ENCODE results near the gene MPP2. TPM values are rescaled to one million over a fixed set of nuclear protein-coding genes. Genes with fewer than 3 reads are reported as not detected.
A peak's percentile ranks its signal among the peaks of the same experiment; 100 is the strongest.

The MPP2 gene
- total RNA-seq, 1 donor from 2014 or later, result 7.0 TPM

GRCh38 chr17:43911904-43912303, 4.6 kb upstream of the MPP2 start:
- no peak for TF ChIP-seq CTCF (IDR thresholded peaks at IDR 0.05)
- no peak overlapping the region for H3K27ac Mint-ChIP-seq (ENCODE audit: unreplicated experiment)
- H3K9me3 Mint-ChIP-seq (ENCODE audit: low read depth), result no peaks in the 10 kb centered on the region
- peaks cover 12% of the 10 kb centered on the region for H3K27me3 Mint-ChIP-seq (ENCODE audit: low read depth)
- no peaks in the 10 kb centered on the region for H3K36me3 Mint-ChIP-seq (ENCODE audit: low read depth)
- no peak overlapping the region for H3K4me3 Mint-ChIP-seq (ENCODE audit: unreplicated experiment)
- no peak for DNase-seq (ENCODE audit: low spot score)
- peaks cover 9% of the 10 kb centered on the region for H3K4me1 Mint-ChIP-seq (ENCODE audit: low read depth)

GRCh38 chr17:43909537-43910231, 2.3 kb upstream of the MPP2 start:
- H3K9me3 Mint-ChIP-seq (ENCODE audit: low read depth), result no peaks in the 10 kb centered on the region
- H3K36me3 Mint-ChIP-seq (ENCODE audit: low read depth), result no peaks in the 10 kb centered on the region
- no peak for TF ChIP-seq CTCF (IDR thresholded peaks at IDR 0.05)
- DNase-seq (ENCODE audit: low spot score), result no peak
- peaks cover 19% of the 10 kb centered on the region for H3K4me1 Mint-ChIP-seq (ENCODE audit: low read depth)
- peak overlapping the region; percentile 52 for H3K27ac Mint-ChIP-seq (ENCODE audit: unreplicated experiment)
- H3K4me3 Mint-ChIP-seq (ENCODE audit: unreplicated experiment), result no peak overlapping the region
- peaks cover 6% of the 10 kb centered on the region for H3K27me3 Mint-ChIP-seq (ENCODE audit: low read depth)

- H3K4me1 Mint-ChIP-seq (ENCODE audit: low read depth), result peaks cover 19% of the 10 kb centered on the region
- H3K27me3 Mint-ChIP-seq (ENCODE audit: low read depth), result no peaks in the 10 kb centered on the region
- no peak for TF ChIP-seq CTCF (IDR thresholded peaks at IDR 0.05)
- H3K4me3 Mint-ChIP-seq (ENCODE audit: unreplicated experiment), result peak overlapping the region; percentile 83
- no peaks in the 10 kb centered on the region for H3K9me3 Mint-ChIP-seq (ENCODE audit: low read depth)
- peak overlapping the region; percentile 70 for H3K27ac Mint-ChIP-seq (ENCODE audit: unreplicated experiment)
- H3K36me3 Mint-ChIP-seq (ENCODE audit: low read depth), result no peaks in the 10 kb centered on the region
- no peak for DNase-seq (ENCODE audit: low spot score)
These were observed 824 bp upstream of the MPP2 start for GRCh38 chr17:43907998-43908721.

GRCh38 chr17:43906951-43907424, 348 bp downstream of the MPP2 start:
- DNase-seq (ENCODE audit: low spot score), result no peak
- Mint-ChIP-seq H3K27ac (ENCODE audit: unreplicated experiment) (peak overlapping the region; percentile 70), H3K36me3 (ENCODE audit: low read depth) (no peaks in the 10 kb centered on the region), H3K4me3 (ENCODE audit: unreplicated experiment) (peak overlapping the region; percentile 83), H3K9me3 (ENCODE audit: low read depth) (no peaks in the 10 kb centered on the region), H3K27me3 (ENCODE audit: low read depth) (no peaks in the 10 kb centered on the region), H3K4me1 (ENCODE audit: low read depth) (peaks cover 19% of the 10 kb centered on the region)
- no peak for TF ChIP-seq CTCF (IDR thresholded peaks at IDR 0.05)

GRCh38 chr17:43905985-43906852, 1.1 kb downstream of the MPP2 start:
- DNase-seq (ENCODE audit: low spot score), result no peak
- H3K9me3 Mint-ChIP-seq (ENCODE audit: low read depth), result no peaks in the 10 kb centered on the region

More at GRCh38 chr17:43905985-43906852, 1.1 kb downstream of the MPP2 start:
- H3K27me3 Mint-ChIP-seq (ENCODE audit: low read depth), result no peaks in the 10 kb centered on the region
- H3K27ac Mint-ChIP-seq (ENCODE audit: unreplicated experiment), result peak overlapping the region; percentile 69
- no peaks in the 10 kb centered on the region for H3K36me3 Mint-ChIP-seq (ENCODE audit: low read depth)
- peaks cover 21% of the 10 kb centered on the region for H3K4me1 Mint-ChIP-seq (ENCODE audit: low read depth)
- TF ChIP-seq CTCF (IDR thresholded peaks at IDR 0.05), result no peak
- H3K4me3 Mint-ChIP-seq (ENCODE audit: unreplicated experiment), result peak overlapping the region; percentile 83

All from chondrocyte (in vitro differentiated cells).